AG09309 (cell line): ENCODE measurements around the gene GIMD1.

Experiments
- DNase-seq: peaks from one replicate; pipeline ENCODE4 v3.0.0-alpha.2; 2010; ENCODE audit warnings: low read depth
- H3K4me3 ChIP-seq: 2 replicates; pipeline ENCODE4 v1.5.1; 2011; ENCODE audit warnings: mild to moderate bottlenecking, low read depth, low read length, moderate library complexity; ENCODE audit not compliant: control insufficient read depth
- TF ChIP-seq, protein P1 (sequence below): IDR thresholded peaks from 2 replicates; pipeline ENCODE4 v1.5.1; 2011; ENCODE audit warnings: mild to moderate bottlenecking, low read depth, low read length, inconsistent platforms; ENCODE audit not compliant: insufficient read depth, control insufficient read depth; ENCODE audit errors: missing control alignments

Gene GIMD1

GRCh38 chr4:106318511-106318910 is 50.1 kb downstream of the GIMD1 start:
- no peak overlapping the region for H3K4me3 ChIP-seq
- TF ChIP-seq, protein P1, sequence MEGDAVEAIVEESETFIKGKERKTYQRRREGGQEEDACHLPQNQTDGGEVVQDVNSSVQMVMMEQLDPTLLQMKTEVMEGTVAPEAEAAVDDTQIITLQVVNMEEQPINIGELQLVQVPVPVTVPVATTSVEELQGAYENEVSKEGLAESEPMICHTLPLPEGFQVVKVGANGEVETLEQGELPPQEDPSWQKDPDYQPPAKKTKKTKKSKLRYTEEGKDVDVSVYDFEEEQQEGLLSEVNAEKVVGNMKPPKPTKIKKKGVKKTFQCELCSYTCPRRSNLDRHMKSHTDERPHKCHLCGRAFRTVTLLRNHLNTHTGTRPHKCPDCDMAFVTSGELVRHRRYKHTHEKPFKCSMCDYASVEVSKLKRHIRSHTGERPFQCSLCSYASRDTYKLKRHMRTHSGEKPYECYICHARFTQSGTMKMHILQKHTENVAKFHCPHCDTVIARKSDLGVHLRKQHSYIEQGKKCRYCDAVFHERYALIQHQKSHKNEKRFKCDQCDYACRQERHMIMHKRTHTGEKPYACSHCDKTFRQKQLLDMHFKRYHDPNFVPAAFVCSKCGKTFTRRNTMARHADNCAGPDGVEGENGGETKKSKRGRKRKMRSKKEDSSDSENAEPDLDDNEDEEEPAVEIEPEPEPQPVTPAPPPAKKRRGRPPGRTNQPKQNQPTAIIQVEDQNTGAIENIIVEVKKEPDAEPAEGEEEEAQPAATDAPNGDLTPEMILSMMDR = no peak
- DNase-seq = no peak

DNA sequence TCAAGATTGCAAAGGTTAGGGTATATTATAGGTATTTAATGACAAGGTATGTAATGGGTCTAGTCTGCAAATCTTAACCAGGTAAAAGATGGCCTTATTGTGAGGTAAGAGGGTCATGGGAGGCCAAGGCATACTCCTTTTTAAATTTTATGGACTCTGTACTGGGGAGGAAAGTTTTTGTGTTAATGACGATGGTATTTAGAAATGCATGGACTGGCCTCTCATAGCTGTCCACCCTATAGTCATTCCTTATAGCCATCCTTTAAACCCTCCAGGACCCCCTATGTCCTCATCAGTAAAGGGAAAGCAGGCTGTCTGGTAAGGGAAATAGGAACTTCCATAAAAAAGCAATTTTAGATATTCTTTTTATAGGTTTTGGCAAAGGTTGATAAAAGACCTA is 50.8 kb downstream of the GIMD1 start:
- no peak for DNase-seq
- TF ChIP-seq, protein P1 = no peak
- peak overlapping the region; percentile 86 for H3K4me3 ChIP-seq

- TF ChIP-seq, protein P1 = no peak
- H3K4me3 ChIP-seq = peak overlapping the region; percentile 86
- no peak for DNase-seq
Measured at GRCh38 chr4:106316773-106317409, 51.7 kb downstream of the GIMD1 start.

- H3K4me3 ChIP-seq = peak within 1 kb of the TSS; percentile 86
- DNase-seq = peak; percentile 59
- TF ChIP-seq, protein P1 = no peak
Measured at GRCh38 chr4:106315968-106316772, 52.4 kb downstream of the GIMD1 start, which contains the start of the genes AIMP1 and TBCK. TSS of gene AIMP1 (plus strand) at chr4:106316550. CDS start at chr4:106325010, 8,460 bp downstream. TSS of gene TBCK (minus strand) at chr4:106316209. CDS start at chr4:106308960, 7,249 bp downstream.

DNA sequence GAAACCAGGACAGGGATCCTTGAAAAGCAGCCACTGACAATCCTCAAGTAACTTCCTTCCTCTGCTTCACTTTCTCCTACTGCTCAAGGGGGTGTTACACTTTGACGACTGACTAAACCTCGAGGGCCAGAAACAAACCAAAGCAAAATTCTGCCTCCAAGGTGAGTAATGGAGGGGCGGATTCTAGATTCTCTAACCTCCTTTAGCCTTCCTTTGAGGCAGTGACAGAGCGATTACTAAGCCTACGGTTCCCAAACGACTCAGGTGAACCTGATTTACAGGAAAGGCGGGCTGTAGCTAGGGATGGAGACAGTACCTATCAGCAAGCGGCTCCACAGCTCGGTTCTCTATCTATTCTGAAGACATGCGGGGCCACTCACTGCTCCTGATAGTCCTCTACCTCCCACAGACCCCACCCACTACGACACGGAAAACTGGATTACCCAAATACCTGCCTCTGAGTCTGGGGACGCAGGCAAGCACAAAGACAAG is 53.1 kb downstream of the GIMD1 start:
- peak overlapping the region; percentile 86 for H3K4me3 ChIP-seq
- DNase-seq = no peak
- TF ChIP-seq, protein P1 = no peak

DNA sequence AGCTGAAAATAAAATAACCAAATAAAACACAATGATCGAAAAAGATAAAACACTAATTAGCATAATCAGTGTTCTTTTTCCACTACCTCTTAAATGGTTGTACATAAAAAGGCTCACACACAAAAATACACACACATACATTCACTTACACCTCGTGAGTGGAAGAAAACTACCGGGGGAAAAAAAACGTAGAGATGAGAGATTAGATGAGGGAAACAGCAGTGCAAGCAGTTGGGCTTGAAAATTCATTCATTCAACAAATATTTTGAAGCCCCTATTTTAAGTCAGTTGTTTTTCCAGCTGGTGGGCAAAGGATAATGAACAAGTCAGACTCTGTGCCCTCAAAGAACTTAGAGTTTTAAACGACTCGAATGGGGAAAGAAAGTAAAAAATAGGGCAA is 53.6 kb downstream of the GIMD1 start:
- TF ChIP-seq, protein P1 = no peak
- no peak for DNase-seq
- peak overlapping the region; percentile 86 for H3K4me3 ChIP-seq
